Karpas-422 (cell line): ENCODE results near the gene MSRB3. TPM values are rescaled to one million over a fixed set of nuclear protein-coding genes. Genes with fewer than 3 reads are reported as not detected.

Experiments used
- DNase-seq: peaks from one replicate; pipeline ENCODE4 v3.0.0-alpha.2; 2015
- H2AFZ ChIP-seq: fragments of 200-600 bp; sonication (generic); 2 replicates; pipeline ENCODE4 v1.6.1; 2014; ENCODE audit warnings: antibody characterized with exemption, low read length, mixed read lengths
- H3K27ac ChIP-seq: fragments of 200-600 bp; sonication (generic); 2 replicates; pipeline ENCODE4 v1.5.1; 2014; ENCODE audit warnings: mild to moderate bottlenecking, low read length, moderate library complexity
- H3K27me3 ChIP-seq: fragments of 200-600 bp; sonication (generic); 2 replicates; pipeline ENCODE4 v1.6.1; 2014; ENCODE audit warnings: low read length, mixed read lengths
- H3K36me3 ChIP-seq: fragments of 200-600 bp; sonication (generic); 2 replicates; pipeline ENCODE4 v1.6.1; 2014; ENCODE audit warnings: low read length, mixed read lengths; ENCODE audit not compliant: insufficient read depth
- H3K4me1 ChIP-seq: fragments of 200-600 bp; sonication (generic); 2 replicates; pipeline ENCODE4 v1.6.1; 2014; ENCODE audit warnings: mild to moderate bottlenecking, low read length, mixed read lengths
- H3K4me2 ChIP-seq: fragments of 200-600 bp; sonication (generic); 2 replicates; pipeline ENCODE4 v1.6.1; 2014; ENCODE audit warnings: low read length, low read depth, mild to moderate bottlenecking; ENCODE audit not compliant: poor library complexity, severe bottlenecking
- H3K4me3 ChIP-seq: fragments of 200-600 bp; sonication (generic); 2 replicates; pipeline ENCODE4 v1.5.1; 2014; ENCODE audit warnings: mild to moderate bottlenecking, antibody characterized with exemption, low read length, mixed read lengths
- H3K79me2 ChIP-seq: fragments of 200-600 bp; sonication (generic); 2 replicates; pipeline ENCODE4 v1.6.1; 2014; ENCODE audit warnings: mild to moderate bottlenecking, low read length, mixed read lengths
- H3K9ac ChIP-seq: fragments of 200-600 bp; sonication (generic); 2 replicates; pipeline ENCODE4 v1.6.0; 2014; ENCODE audit warnings: low read length
- H3K9me2 ChIP-seq: fragments of 200-600 bp; sonication (generic), shearing (Covaris generic); replicated peaks from 2 replicates; pipeline ENCODE4 v1.6.0; 2014; ENCODE audit warnings: mild to moderate bottlenecking, low read length, moderate library complexity; ENCODE audit not compliant: insufficient read depth
- H3K9me3 ChIP-seq: fragments of 300-700, 200-600 bp; sonication (generic); 2 replicates; pipeline ENCODE4 v1.6.1; 2014; ENCODE audit warnings: low read length, mixed read lengths
- H4K20me1 ChIP-seq: fragments of 200-600 bp; sonication (generic); 2 replicates; pipeline ENCODE4 v1.6.1; 2014; ENCODE audit warnings: mild to moderate bottlenecking, antibody characterized with exemption, low read length, low read depth; ENCODE audit not compliant: insufficient read depth
- total RNA-seq: library from RNA; depleted of rRNA; stranded (reverse); fragments of >200 nt; shearing (Covaris generic); gene quantifications from 2 replicates; pipeline ENCODE4 v1.2.3, GENCODE V29; 2014; ENCODE audit warnings: low replicate concordance

The MSRB3 gene
- total RNA-seq, 1 experiment from 2014 or later: not detected

DNA sequence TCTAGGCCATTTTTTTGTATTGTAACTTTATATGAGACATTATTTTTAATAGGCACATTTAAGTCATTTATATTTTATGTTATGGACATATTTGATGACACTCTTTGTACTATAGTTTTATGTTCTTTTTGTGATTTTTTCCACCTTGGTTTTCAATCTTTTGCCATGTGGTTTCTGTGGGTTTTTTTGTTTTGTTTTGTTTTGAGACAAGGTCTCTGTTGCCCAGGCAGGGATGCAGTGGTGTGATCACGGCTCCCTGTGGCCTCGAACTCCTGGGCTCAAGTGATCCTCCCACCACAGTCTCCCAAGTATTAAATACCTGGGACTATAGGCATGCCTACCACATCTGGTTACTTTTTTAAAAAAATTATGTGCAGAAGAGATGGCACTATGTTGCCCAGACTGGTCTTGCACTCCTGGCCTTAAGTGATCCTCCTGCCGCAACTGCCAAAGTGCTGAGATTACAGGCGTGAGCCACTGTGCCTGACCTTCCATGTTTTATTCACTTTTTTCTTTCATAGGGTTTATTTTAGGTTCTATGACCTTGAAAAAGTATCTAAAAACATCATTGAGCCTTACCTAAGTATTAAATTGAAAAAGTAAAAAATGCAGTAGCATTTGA is 16.3 kb downstream of the MSRB3 start:
- Histone ChIP-seq H2AFZ (no peak overlapping the region), H3K4me1 (no peaks in the 10 kb centered on the region), H3K4me2 (no peak overlapping the region), H3K4me3 (no peak overlapping the region), H4K20me1 (no peaks in the 10 kb centered on the region), H3K9ac (no peak overlapping the region), H3K9me3 (no peaks in the 10 kb centered on the region), H3K36me3 (no peaks in the 10 kb centered on the region), H3K27me3 (no peaks in the 10 kb centered on the region; the same call in 1 of the 2 replicates), H3K9me2 (no peaks in the 10 kb centered on the region), H3K79me2 (no peaks in the 10 kb centered on the region), H3K27ac (no peak overlapping the region)
- no peak for DNase-seq

DNA sequence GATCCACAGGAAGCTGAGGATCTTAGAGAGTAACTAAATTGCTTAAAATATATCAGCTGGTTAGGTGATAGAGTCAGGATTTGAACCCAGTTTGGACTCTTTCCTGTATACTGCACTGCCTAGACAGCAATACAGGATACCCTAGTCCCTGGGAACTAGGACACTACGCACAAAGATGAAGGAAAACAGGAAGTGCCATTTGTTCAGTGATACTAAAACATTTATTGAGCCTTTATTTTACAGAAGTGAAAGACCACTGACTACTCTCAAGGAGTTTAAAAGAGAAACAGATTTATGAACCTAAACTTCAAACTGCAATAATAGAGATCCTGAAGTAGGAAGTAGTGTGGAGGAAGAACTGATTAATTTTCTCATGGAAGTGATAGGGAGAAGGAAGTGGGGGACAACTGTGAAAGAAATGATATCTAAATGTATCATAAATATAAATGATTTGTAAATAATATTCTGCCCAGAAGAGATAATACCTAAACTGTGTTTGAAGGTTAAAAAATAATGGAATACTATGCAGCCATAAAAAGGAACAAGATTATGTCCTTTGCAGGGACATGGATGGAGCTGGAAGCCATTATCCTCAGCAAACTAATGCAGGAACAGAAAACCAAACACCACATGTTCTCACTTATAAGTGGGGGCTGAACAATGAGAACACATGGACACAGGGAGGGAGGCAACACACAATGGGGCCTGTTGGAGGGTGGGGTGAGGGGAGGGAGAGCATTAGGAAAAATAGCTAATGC is 18.2 kb downstream of the MSRB3 start:
- H3K79me2 ChIP-seq: no peaks in the 10 kb centered on the region
- no peak overlapping the region for H3K4me3 ChIP-seq
- H3K9ac ChIP-seq: no peak overlapping the region
- H3K27me3 ChIP-seq: no peaks in the 10 kb centered on the region; the same call in 1 of the 2 replicates
- H3K9me2 ChIP-seq: no peaks in the 10 kb centered on the region
- H3K36me3 ChIP-seq: no peaks in the 10 kb centered on the region
- H4K20me1 ChIP-seq: no peaks in the 10 kb centered on the region
- H2AFZ ChIP-seq: no peak overlapping the region
- no peak overlapping the region for H3K27ac ChIP-seq
- no peaks in the 10 kb centered on the region for H3K4me1 ChIP-seq
- no peak overlapping the region for H3K4me2 ChIP-seq
- H3K9me3 ChIP-seq: no peaks in the 10 kb centered on the region
- no peak for DNase-seq

DNA sequence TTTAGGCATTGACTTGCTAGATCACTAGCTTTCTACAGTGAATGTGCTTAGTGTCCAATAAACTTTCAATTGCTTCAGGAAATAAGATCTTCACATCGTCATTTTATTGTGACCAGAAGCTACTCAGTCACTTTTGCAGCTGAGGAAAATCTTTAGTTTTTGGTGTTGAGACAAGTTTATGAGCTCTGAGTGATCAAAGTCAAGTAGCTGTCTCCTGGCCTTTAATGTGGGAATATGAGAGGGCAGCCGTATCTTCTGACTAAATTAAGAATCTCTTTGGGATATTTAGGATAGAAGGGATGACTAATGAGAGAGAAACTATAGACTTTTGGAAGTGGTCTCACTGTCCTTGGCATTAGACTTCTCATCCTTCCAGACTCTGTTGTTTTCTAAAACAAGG is 21.6 kb downstream of the MSRB3 start:
- Histone ChIP-seq H3K36me3 (no peaks in the 10 kb centered on the region), H3K27me3 (no peaks in the 10 kb centered on the region; the same call in 1 of the 2 replicates), H3K27ac (no peak overlapping the region), H3K4me3 (no peak overlapping the region), H2AFZ (no peak overlapping the region), H3K9ac (no peak overlapping the region), H3K9me2 (no peaks in the 10 kb centered on the region), H3K4me2 (no peak overlapping the region), H3K9me3 (no peaks in the 10 kb centered on the region), H4K20me1 (no peaks in the 10 kb centered on the region), H3K79me2 (no peaks in the 10 kb centered on the region), H3K4me1 (no peaks in the 10 kb centered on the region)
- no peak for DNase-seq

DNA sequence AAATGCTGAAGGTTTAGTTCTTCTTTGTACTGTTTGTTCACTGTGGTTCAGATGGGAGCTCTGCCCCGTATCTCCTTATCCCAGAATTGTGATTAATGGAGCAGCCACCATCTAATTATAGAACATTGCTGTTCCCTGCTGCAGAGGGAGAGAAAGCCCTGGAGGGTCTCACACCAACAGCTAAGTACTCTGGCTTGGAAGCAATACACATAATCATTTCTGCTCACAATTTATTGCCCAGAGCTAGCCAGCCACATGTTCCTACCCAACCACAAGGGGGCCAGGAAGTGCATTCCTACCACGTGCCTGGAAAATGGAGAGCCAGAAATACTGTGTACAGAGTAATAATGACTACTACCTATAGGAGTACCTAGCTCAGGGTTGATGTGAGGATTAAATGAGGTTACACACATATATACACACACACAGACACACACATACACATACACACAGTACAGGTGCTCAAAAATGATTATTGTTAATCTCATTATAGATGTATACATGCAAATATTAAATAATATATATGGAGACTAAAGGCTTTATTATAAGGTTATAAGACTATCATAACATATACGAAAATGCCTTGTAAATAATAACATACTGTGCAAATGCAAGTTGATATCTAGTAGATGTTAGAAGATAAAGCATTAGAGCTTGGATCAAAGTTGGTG is 22.3 kb downstream of the MSRB3 start:
- Histone ChIP-seq H3K27ac (no peak overlapping the region), H4K20me1 (no peaks in the 10 kb centered on the region), H3K4me2 (no peak overlapping the region), H3K4me3 (no peak overlapping the region), H3K36me3 (no peaks in the 10 kb centered on the region), H3K9me3 (no peaks in the 10 kb centered on the region), H3K27me3 (no peaks in the 10 kb centered on the region), H3K9me2 (no peaks in the 10 kb centered on the region), H3K9ac (no peak overlapping the region), H2AFZ (no peak overlapping the region), H3K79me2 (no peaks in the 10 kb centered on the region), H3K4me1 (no peaks in the 10 kb centered on the region)
- DNase-seq: peak; percentile 57

DNA sequence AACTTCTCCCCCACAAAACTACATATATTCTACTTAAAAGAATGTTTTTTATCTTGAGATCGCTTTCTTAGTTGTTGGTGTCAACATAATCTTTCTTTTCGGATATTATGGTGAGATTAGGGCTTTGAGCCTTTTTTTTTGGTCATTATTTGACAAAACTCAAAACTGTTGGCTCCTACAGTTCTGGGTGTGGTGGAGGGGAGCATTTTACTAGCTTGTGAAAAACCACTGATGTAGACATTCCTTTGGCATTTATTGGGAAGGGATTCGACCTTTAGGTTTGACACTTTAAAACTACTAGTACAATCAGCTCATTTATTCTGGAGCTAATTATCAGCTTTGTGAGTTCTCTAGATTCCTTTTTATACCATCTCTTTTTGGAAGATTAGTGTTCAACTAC is 24.4 kb downstream of the MSRB3 start:
- no peak overlapping the region for H3K4me2 ChIP-seq
- no peak for DNase-seq
- H3K27ac ChIP-seq: no peak overlapping the region
- H3K79me2 ChIP-seq: no peaks in the 10 kb centered on the region
- H3K36me3 ChIP-seq: no peaks in the 10 kb centered on the region
- no peak overlapping the region for H2AFZ ChIP-seq
- H3K9ac ChIP-seq: no peak overlapping the region
- H4K20me1 ChIP-seq: no peaks in the 10 kb centered on the region
- no peaks in the 10 kb centered on the region for H3K9me2 ChIP-seq
- H3K4me3 ChIP-seq: no peak overlapping the region
- no peaks in the 10 kb centered on the region for H3K27me3 ChIP-seq
- H3K9me3 ChIP-seq: no peaks in the 10 kb centered on the region
- no peaks in the 10 kb centered on the region for H3K4me1 ChIP-seq

DNA sequence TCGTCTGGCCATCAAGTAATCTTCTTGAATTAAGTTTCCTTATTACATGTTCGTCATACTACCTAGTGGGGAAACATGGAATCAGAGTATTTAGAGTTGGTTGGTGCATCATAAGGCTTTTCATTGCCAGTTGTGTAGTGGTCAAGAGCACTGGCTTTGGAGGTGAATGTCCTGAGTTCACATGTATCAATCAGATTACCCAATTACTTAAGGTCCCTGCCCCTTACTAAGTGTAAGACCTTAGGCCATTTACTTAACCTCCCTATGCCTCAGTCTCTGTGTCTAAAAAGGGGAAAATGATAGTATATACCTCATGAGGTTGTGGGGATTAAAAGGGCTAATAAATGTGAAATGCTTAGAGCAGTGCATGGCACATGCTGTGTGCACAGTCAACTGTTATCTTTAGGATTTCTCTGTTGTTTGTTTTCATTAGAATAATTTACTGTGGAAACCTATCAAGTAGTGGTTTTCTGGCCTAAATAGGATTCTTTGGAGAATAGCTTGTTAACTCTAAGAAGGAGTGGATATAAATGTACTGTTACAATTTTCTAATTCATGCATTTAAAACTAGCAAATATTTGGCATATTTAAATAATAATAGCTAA is 27.0 kb downstream of the MSRB3 start:
- Histone ChIP-seq H3K4me1 (no peaks in the 10 kb centered on the region), H3K36me3 (no peaks in the 10 kb centered on the region), H3K27me3 (no peaks in the 10 kb centered on the region), H3K27ac (no peak overlapping the region), H3K9me2 (no peaks in the 10 kb centered on the region), H4K20me1 (no peaks in the 10 kb centered on the region), H3K79me2 (no peaks in the 10 kb centered on the region), H2AFZ (no peak overlapping the region), H3K4me3 (no peak overlapping the region), H3K9ac (no peak overlapping the region), H3K4me2 (no peak overlapping the region), H3K9me3 (no peaks in the 10 kb centered on the region)
- DNase-seq: no peak

DNA sequence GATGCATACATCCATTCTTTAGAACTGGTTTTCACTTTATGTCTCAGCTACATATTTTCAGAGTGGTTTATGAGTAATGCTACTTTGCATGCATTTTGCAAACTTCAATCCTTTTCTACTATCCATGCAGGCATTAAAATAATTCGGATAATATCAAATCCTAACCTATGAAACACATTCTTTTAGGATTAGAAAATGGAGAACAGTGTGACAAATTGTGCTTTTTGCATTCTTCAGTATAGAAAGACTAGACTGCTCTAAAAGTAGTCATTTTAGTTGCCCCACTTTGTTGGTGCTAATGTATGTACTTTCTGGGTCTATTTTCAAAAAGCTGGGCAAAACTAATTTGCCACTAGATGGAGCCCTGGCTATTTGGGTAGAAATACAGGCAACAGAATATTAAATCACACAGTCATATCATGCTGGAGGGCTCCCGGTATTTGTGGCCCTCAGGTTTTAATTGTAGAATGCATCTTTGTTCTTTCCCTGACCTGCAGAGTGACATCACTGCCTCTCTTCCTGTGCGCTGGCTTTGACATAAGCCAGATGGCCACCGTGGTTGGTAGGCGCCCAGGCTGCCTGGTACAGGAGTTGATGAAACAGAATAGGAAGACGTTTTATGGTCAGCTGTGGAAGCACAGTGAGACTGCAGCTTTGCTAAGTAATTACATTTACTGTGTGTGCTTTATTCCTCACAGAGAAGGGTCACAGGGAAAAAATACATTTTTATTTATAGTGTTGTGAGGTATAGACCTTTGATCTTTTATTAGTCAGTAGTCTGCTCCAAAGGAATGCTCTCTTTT is 28.1 kb downstream of the MSRB3 start:
- no peak overlapping the region for H3K9ac ChIP-seq
- no peak overlapping the region for H3K4me3 ChIP-seq
- H3K27ac ChIP-seq: no peak overlapping the region
- no peaks in the 10 kb centered on the region for H3K9me2 ChIP-seq
- no peak overlapping the region for H2AFZ ChIP-seq
- no peaks in the 10 kb centered on the region for H3K4me1 ChIP-seq
- DNase-seq: peak; percentile 76
- no peaks in the 10 kb centered on the region for H3K36me3 ChIP-seq
- H3K9me3 ChIP-seq: no peaks in the 10 kb centered on the region
- no peaks in the 10 kb centered on the region for H4K20me1 ChIP-seq
- no peaks in the 10 kb centered on the region for H3K27me3 ChIP-seq
- no peaks in the 10 kb centered on the region for H3K79me2 ChIP-seq
- no peak overlapping the region for H3K4me2 ChIP-seq
